Stimulated activated naive CD4-positive, alpha-beta T cell treated with Interleukin-2 at 50 U/mL for 16 hours (primary cell): ENCODE data around the gene PAPPA2.
"Not testable (repeated sequence)": the region's sequence is repeated elsewhere in the genome, so short reads cannot be mapped to it uniquely, and the experiment has no call there.

Source experiments
- DNase-seq: peaks from one replicate; lab custom pipeline; 2025; lab: John Stamatoyannopoulos, UW

PAPPA2 gene, protein sequence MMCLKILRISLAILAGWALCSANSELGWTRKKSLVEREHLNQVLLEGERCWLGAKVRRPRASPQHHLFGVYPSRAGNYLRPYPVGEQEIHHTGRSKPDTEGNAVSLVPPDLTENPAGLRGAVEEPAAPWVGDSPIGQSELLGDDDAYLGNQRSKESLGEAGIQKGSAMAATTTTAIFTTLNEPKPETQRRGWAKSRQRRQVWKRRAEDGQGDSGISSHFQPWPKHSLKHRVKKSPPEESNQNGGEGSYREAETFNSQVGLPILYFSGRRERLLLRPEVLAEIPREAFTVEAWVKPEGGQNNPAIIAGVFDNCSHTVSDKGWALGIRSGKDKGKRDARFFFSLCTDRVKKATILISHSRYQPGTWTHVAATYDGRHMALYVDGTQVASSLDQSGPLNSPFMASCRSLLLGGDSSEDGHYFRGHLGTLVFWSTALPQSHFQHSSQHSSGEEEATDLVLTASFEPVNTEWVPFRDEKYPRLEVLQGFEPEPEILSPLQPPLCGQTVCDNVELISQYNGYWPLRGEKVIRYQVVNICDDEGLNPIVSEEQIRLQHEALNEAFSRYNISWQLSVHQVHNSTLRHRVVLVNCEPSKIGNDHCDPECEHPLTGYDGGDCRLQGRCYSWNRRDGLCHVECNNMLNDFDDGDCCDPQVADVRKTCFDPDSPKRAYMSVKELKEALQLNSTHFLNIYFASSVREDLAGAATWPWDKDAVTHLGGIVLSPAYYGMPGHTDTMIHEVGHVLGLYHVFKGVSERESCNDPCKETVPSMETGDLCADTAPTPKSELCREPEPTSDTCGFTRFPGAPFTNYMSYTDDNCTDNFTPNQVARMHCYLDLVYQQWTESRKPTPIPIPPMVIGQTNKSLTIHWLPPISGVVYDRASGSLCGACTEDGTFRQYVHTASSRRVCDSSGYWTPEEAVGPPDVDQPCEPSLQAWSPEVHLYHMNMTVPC (N-terminal part only)

GRCh38 chr1:176462674-176463378 lies at the start of gene PAPPA2:
Gene PAPPA2 (plus strand): TSS chr1:176463175. CDS start chr1:176556323, 93,148 bp downstream.
- no peak for DNase-seq

DNA sequence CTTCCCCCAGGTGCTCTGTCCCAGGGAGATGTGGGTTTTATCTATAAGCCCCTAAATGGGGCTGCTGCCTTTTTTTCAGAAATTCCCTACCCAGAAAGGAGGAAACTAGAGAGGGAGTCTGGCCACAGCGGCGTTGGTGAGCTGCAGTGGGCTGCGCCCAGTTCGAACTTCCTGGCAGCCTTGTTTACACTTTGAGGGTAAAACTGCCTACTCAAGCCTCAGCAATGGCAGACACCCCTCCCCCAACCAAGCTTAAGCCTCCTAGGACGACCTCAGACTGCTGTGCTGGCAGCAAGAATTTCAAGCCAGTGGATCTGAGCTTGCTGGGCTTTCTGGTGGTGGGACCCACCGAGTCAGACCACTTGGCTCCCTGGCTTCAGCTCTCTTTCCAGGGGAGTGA lies 46.2 kb upstream of the PAPPA2 start:
- DNase-seq, result no peak

GRCh38 chr1:176419608-176420007 lies 43.4 kb upstream of the PAPPA2 start:
- not testable (repeated sequence) for DNase-seq

- no peak for DNase-seq
Observed at GRCh38 chr1:176434234-176434633, 28.7 kb upstream of the PAPPA2 start.

DNA sequence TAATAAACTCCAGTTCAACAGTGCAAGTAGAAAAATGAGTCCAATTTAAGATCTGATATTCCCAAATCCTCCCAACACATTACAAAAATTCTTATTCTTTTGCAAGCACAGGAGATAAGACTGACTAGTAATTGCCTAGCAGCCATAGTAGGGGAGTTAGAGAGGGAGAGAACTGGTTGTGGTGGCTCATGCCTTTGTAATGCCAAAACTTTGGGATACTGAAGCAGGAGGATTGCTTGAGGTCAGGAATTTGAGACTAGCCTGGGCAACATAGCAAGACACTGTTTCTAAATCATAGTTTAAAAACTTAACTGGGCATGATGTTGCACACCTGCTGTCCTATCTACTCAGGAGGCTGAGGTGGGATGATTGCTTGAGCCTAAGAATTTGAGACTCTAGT lies 26.7 kb upstream of the PAPPA2 start:
- DNase-seq, result no peak

- no peak for DNase-seq
Observed at GRCh38 chr1:176440176-176440575, 22.8 kb upstream of the PAPPA2 start.

DNA sequence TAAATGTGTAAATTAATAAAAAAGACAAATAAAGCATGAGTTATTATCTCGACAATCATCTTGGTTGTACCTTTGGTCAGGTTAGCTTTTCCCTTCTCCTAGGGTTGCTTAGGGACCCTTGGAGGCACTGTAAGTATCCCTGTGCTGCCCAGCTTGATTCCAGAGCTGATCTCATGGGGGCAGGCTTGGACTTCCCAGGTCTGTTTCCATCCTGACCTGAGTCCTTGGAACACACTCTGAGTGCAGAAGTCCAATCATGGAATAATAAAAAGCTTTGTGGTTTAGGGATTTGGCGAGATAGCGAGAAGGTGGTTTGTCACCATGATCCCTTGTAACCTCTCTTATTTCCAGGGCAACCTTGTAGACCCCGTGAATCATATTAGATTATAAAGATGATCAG lies 18.7 kb upstream of the PAPPA2 start:
- no peak for DNase-seq

DNA sequence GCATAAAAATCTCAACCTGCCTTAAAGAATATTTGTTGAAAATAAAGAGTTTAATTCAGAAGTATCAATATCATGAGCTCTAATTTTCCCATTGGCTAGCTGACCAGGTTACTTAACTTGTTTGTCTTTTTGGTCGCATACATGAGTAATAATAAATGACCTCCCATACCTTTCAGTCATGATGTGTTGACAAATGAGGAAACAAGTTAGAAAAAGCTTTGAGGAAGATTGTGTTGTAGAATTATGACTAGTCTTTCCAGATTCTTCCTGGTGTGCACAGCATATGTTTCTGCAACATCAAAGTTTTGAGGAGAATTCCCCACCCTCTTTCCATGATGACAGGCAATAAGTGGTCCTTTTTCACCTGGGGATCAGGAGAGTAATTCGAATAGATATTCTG lies 17.6 kb upstream of the PAPPA2 start:
- no peak for DNase-seq

GRCh38 chr1:176448340-176448739 lies 14.6 kb upstream of the PAPPA2 start:
- DNase-seq, result no peak

DNA sequence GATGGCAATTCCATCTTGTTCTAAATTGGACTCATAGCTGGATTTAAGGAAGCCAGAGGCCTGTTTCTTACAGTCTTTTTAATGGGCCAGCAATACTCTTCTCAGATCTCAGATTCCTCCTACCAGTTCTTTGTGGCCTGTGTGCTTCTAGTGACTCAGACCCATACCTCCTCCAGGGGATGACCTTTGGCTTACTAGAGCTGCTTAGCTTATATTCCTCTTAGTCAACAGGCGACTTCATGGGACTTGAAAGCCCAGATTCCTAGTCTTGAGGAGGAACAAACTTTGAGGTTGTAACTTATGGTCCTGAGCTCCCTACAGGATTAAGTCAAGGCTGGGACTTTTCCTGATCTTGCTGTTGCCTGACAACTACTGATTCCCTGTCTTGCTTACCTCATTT lies 12.4 kb upstream of the PAPPA2 start:
- no peak for DNase-seq

GRCh38 chr1:176451741-176452140 lies 11.2 kb upstream of the PAPPA2 start:
- DNase-seq, result not testable (repeated sequence)

- no peak for DNase-seq
Observed at GRCh38 chr1:176456795-176457194, 6.2 kb upstream of the PAPPA2 start.

- no peak for DNase-seq
Observed at GRCh38 chr1:176460544-176461336, 2.2 kb upstream of the PAPPA2 start.

DNA sequence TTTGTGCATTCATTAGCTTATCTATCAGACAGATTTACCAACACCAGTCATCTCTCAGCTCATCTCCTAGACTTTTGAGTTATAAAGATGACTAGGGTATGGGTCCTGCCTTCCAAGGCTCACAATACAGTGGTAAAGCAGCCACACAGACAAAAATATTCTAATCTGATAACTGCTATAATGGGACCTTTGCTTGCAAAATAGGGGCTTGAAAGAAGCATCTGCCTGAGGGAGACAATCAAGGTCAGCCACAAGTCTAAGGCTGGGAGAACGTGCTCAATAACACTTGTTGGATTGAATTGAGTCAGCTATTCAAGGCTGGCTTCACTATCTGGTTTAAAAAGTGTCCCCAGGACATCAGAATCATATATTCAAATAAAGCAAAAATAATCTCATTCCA lies 1.4 kb upstream of the PAPPA2 start:
- no peak for DNase-seq

DNA sequence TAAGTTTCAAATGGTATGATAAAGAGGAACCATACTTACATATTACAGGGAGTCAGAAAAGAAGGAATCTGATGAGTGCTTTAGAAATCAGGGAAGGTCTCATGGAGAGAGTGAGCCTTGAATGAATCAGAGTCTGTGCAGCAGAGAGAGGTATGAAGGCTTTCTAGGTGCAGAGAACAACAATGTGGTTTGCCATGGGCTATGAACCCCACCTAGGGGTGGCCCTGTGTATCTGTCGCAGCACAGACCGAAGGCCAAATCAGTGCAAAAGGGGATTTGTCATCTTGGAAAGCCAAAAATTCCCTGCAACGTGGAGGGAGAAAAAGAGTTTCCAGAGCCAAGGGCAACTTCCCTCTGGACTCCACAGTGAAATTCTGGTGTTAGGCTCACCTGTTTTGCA lies 3.5 kb downstream of the PAPPA2 start:
- no peak for DNase-seq

GRCh38 chr1:176469450-176470010 lies 6.6 kb downstream of the PAPPA2 start:
- DNase-seq, result no peak

GRCh38 chr1:176471338-176472121 lies 8.6 kb downstream of the PAPPA2 start:
- no peak for DNase-seq

DNA sequence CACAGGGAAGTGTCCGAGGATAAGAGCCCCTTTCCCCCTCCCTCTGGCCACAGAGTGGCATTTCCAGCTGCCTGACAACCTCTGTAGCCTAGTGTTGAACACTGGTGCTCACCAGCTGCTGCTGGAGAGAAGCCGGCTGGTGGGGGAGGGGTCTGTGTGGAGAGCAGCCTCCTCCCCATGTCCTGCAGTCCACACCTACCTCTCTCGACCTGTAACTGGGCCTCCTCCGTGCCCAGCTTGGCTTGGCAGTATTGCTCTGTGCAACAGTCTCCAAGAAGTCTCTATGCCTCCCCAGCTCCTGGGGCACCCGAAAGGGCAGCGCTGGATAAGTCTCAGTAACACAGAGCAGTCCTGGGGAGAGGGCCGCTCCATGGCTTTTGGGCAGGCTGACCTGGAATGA lies 17.0 kb downstream of the PAPPA2 start:
- DNase-seq, result no peak

- DNase-seq, result no peak
Observed at GRCh38 chr1:176480750-176481149, 17.8 kb downstream of the PAPPA2 start.

DNA sequence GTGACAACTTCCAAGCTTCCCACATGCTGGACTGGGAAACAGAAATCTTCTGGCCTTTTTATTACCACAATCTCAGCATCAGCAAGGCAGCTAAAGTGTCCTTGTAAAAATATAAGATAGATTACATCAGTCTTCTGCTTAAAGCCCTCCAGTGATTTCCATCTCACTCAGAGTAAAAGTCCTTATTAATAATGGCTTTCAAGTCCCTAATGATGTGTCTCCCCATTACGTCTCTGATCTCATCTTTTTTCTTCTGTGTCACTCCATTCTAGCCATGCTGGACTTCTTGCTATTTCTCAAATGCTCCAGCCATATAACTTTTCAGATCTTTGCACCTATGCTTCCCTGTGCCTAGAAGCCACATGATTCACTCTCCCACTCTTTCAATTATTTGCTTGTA lies 22.1 kb downstream of the PAPPA2 start:
- DNase-seq, result no peak
